Parathyroid adenoma (tissue), 2 donors: ENCODE results near the gene ZNF57.

Experiments used
- H2AFZ ChIP-seq: fragments of 300-600 bp; sonication (generic); one replicate; pipeline ENCODE4 v1.7.0; 2017; ENCODE audit warnings: antibody characterized with exemption, mild to moderate bottlenecking
- H3K27ac ChIP-seq: fragments of 300-600 bp; sonication (generic); one replicate; pipeline ENCODE4 v1.7.0; 2017
- H3K27me3 ChIP-seq: fragments of 300-600 bp; sonication (generic); one replicate; pipeline ENCODE4 v1.7.0; 2017; ENCODE audit warnings: low read length; ENCODE audit not compliant: control insufficient read depth, insufficient read depth
- H3K36me3 ChIP-seq: fragments of 300-600 bp; sonication (generic); one replicate; pipeline ENCODE4 v1.7.0; 2017; ENCODE audit warnings: low read length; ENCODE audit not compliant: control insufficient read depth, insufficient read depth
- H3K4me1 ChIP-seq: fragments of 300-600 bp; sonication (generic); one replicate; pipeline ENCODE4 v1.7.0; 2017; ENCODE audit warnings: control low read depth
- H3K4me2 ChIP-seq: fragments of 300-600 bp; sonication (generic); one replicate; pipeline ENCODE4 v1.7.0; 2017; ENCODE audit warnings: low read length
- H3K4me3 ChIP-seq: fragments of 300-600 bp; sonication (generic); one replicate; pipeline ENCODE4 v1.7.0; 2017; ENCODE audit warnings: low read depth, low read length
- H3K79me2 ChIP-seq: fragments of 300-600 bp; sonication (generic); one replicate; pipeline ENCODE4 v1.7.0; 2017; ENCODE audit warnings: control low read depth
- H3K9ac ChIP-seq: fragments of 300-600 bp; sonication (generic); one replicate; pipeline ENCODE4 v1.7.0; 2017; ENCODE audit warnings: mild to moderate bottlenecking
- H3K9me3 ChIP-seq: fragments of 300-600 bp; sonication (generic); one replicate; pipeline ENCODE4 v1.7.0; 2017; ENCODE audit warnings: low read length; ENCODE audit not compliant: control insufficient read depth
- TF ChIP-seq, protein P1 (sequence below): fragments of 300-600 bp; sonication (generic); IDR thresholded peaks from one replicate; pipeline ENCODE4 v1.7.0; 2017; ENCODE audit warnings: antibody characterized with exemption, mild to moderate bottlenecking
- donor health status: primary hyperparathyroidism.

The ZNF57 gene

DNA sequence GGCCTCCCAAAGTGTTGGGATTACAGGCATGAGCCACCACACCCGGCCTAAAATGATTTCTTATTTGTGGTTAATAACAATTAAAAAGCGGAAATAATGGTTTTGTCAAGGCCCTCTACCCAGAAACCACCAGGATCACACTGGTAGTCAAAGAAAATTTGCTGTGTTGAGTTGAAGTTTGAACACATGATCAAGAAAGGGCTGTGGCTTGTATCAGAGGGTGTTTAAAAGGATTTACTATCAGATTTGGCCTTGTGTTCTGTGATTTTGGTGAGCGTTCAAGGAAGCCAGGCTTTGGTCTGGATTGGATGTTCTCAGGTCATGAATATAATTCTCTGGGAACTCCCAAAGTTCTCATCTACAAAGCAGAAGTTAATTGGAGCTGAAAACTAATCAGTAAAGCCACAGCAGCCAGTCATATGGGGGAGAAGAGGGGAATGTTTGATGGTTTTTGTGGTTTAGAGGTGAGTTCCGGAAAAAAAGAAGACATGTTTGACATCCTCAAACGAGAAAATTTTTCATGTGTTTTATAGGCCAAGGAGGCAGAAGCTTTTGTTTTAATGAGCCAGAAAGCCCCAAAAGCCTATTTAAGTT, 44.2 kb upstream of the ZNF57 start:
- no peaks in the 10 kb centered on the region for H3K79me2 ChIP-seq
- no peaks in the 10 kb centered on the region for H3K4me1 ChIP-seq
- peaks cover 15% of the 10 kb centered on the region for H3K36me3 ChIP-seq
- TF ChIP-seq, protein P1, sequence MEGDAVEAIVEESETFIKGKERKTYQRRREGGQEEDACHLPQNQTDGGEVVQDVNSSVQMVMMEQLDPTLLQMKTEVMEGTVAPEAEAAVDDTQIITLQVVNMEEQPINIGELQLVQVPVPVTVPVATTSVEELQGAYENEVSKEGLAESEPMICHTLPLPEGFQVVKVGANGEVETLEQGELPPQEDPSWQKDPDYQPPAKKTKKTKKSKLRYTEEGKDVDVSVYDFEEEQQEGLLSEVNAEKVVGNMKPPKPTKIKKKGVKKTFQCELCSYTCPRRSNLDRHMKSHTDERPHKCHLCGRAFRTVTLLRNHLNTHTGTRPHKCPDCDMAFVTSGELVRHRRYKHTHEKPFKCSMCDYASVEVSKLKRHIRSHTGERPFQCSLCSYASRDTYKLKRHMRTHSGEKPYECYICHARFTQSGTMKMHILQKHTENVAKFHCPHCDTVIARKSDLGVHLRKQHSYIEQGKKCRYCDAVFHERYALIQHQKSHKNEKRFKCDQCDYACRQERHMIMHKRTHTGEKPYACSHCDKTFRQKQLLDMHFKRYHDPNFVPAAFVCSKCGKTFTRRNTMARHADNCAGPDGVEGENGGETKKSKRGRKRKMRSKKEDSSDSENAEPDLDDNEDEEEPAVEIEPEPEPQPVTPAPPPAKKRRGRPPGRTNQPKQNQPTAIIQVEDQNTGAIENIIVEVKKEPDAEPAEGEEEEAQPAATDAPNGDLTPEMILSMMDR = no peak
- peaks cover 5% of the 10 kb centered on the region for H3K9me3 ChIP-seq
- H3K4me3 ChIP-seq = no peak overlapping the region
- no peak overlapping the region for H2AFZ ChIP-seq
- H3K27me3 ChIP-seq = no peaks in the 10 kb centered on the region
- H3K9ac ChIP-seq = no peak overlapping the region
- no peak overlapping the region for H3K27ac ChIP-seq
- H3K4me2 ChIP-seq = no peak overlapping the region

- Histone ChIP-seq H3K27ac (no peak overlapping the region), H3K4me3 (no peak overlapping the region), H3K4me2 (no peak overlapping the region), H2AFZ (no peak overlapping the region), H3K9me3 (no peaks in the 10 kb centered on the region), H3K27me3 (no peaks in the 10 kb centered on the region), H3K4me1 (no peaks in the 10 kb centered on the region), H3K9ac (no peak overlapping the region), H3K36me3 (no peaks in the 10 kb centered on the region), H3K79me2 (no peaks in the 10 kb centered on the region)
- TF ChIP-seq, protein P1 = no peak
Measured at GRCh38 chr19:2858864-2859263, 41.9 kb upstream of the ZNF57 start.

DNA sequence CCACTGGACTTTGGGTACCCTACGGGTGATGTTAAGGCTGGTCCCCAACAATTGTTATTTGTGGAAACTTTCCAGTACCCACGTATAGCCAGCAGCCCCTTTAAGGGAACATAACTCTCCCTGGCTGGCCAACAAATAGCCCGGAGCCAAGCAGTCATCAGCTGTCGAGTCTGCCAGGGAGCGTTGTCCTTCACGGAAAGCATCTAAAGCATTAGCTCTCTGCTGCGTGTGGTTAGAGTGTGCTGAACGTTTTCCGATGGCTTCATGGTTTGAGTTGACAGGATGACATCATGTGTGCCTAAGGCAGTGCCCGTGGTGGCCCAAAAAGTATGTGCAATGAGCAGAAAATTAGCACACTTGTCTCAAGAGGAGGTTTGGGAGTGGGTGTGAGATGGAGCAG, 36.9 kb upstream of the ZNF57 start:
- no peak overlapping the region for H3K27ac ChIP-seq
- H3K4me3 ChIP-seq = no peak overlapping the region
- H3K79me2 ChIP-seq = no peaks in the 10 kb centered on the region
- H3K36me3 ChIP-seq = no peaks in the 10 kb centered on the region
- H3K9me3 ChIP-seq = no peaks in the 10 kb centered on the region
- H2AFZ ChIP-seq = no peak overlapping the region
- H3K4me2 ChIP-seq = no peak overlapping the region
- H3K9ac ChIP-seq = no peak overlapping the region
- H3K4me1 ChIP-seq = no peaks in the 10 kb centered on the region
- H3K27me3 ChIP-seq = no peaks in the 10 kb centered on the region
- TF ChIP-seq, protein P1 = no peak

GRCh38 chr19:2865334-2866100, 35.2 kb upstream of the ZNF57 start:
- no peak overlapping the region for H2AFZ ChIP-seq
- H3K9me3 ChIP-seq = no peaks in the 10 kb centered on the region
- TF ChIP-seq, protein P1 = no peak
- no peaks in the 10 kb centered on the region for H3K27me3 ChIP-seq
- no peak overlapping the region for H3K27ac ChIP-seq
- no peaks in the 10 kb centered on the region for H3K79me2 ChIP-seq
- no peaks in the 10 kb centered on the region for H3K4me1 ChIP-seq
- H3K9ac ChIP-seq = no peak overlapping the region
- no peak overlapping the region for H3K4me3 ChIP-seq
- no peak overlapping the region for H3K4me2 ChIP-seq
- no peaks in the 10 kb centered on the region for H3K36me3 ChIP-seq
